Psoas muscle (tissue), 8 donors: Measurements from ENCODE around the gene DHX29. TPM values are rescaled to one million over a fixed set of nuclear protein-coding genes. Genes with fewer than 3 reads are reported as not detected.
"Not testable (repeated sequence)": the region's sequence is repeated elsewhere in the genome, so short reads cannot be mapped to it uniquely, and the experiment has no call there.

Experiments
- ATAC-seq, 4 donors: fragments of 200-7000 bp; cut with Tn5 transposase; one replicate each; pipeline ENCODE4 v1.9.1; 2020; ENCODE audit warnings: moderate library complexity in 3 of 4, mild to moderate bottlenecking in 2 of 4
- DNase-seq, 2 donors: peaks; one replicate each; pipeline ENCODE4 v3.0.0-alpha.2; 2020
- H3K27ac ChIP-seq: fragments of 200-600 bp; one replicate; pipeline ENCODE4 v1.8.0; 2022
- H3K27me3 ChIP-seq, 3 donors: fragments of 200-600 bp in 1 of 3; one replicate each; pipeline versions ENCODE4 v1.6.1 to v1.8.0; 2013 to 2022; ENCODE audit warnings: low read length in 2 of 3, mild to moderate bottlenecking in 2 of 3, moderate library complexity in 1 of 3; ENCODE audit not compliant: insufficient read depth in 3 of 3
- H3K36me3 ChIP-seq, 2 donors: fragments of 200-600 bp in 1 of 2; one replicate each; pipeline versions ENCODE4 v1.6.1 to v1.8.0; 2013 to 2022; ENCODE audit warnings: low read depth in 1 of 2, mild to moderate bottlenecking in 1 of 2, moderate library complexity in 1 of 2; ENCODE audit not compliant: insufficient read depth in 1 of 2
- H3K4me1 ChIP-seq: fragments of 200-600 bp; one replicate; pipeline ENCODE4 v1.8.0; 2022
- H3K4me3 ChIP-seq: fragments of 200-600 bp; one replicate; pipeline ENCODE4 v1.8.0; 2022; ENCODE audit warnings: mild to moderate bottlenecking
- H3K9me3 ChIP-seq: fragments of 200-600 bp; one replicate; pipeline ENCODE4 v1.8.0; 2022
- CTCF ChIP-seq: fragments of 200-600 bp; IDR thresholded peaks from one replicate; pipeline ENCODE4 v1.8.0; 2022; ENCODE audit warnings: antibody characterized with exemption
- WGBS, 3 donors: extraction: QIAGEN DNeasy Blood & Tissue Kit; methylation state at CpG; one replicate each; pipeline versions ENCODE4 v1.1.6 to v1.1.7; 2013; 5-methylcytosine and 5-hydroxymethylcytosine counted together
- intact Hi-C, 2 donors: fragments of 100-400 bp; cut with DNase I; formaldehyde crosslinking; loops; one replicate each; pipeline versions ENCODE4 v1.11.0 to v1.14.2; 2022
- polyA plus RNA-seq, 3 donors: library from polyadenylated mRNA; stranded (reverse); fragments of 200-250 nt; gene quantifications; one replicate each; pipeline ENCODE4 v1.2.3, GENCODE V29; 2013
- total RNA-seq, 4 donors: library from RNA; stranded (reverse); fragmentation: NEBNext Ultra II Directional in 2 of 4; extraction: Animal tissue kit (Norgen Biotek cat#: 25700) in 2 of 4; gene quantifications; one replicate each; pipeline versions ENCODE4 v1.2.1 to v1.2.4, GENCODE V29; 2021 to 2023
- donor health status: healthy with polysubstance abuse.
- donor health status: DM: no; HTN: no; CAD: no; lungs with moderate emphysema.
- donor health status: Bipolar disorder and iron deficiency.
- donor health status: healthy.
- donor health status: DM: yes; HTN: yes; CAD: no.
- donor health status: DM: no; HTN: no; CAD: no.
- donor health status: DM: no; HTN: no; CAD: no.
- donor health status: DM: yes; HTN: yes; CAD: no.

DHX29 gene
- total and polyA plus RNA-seq, 7 donors: 16.1 to 47.7 (median 28.8) TPM

GRCh38 chr5:55320571-55320970 is 13.1 kb upstream of the DHX29 start:
- no peaks in the 10 kb centered on the region for H3K9me3 ChIP-seq
- H3K36me3 ChIP-seq: peaks cover 0 to 7% of the 10 kb centered on the region in 2 donors
- peak in 3 of 4 donors; percentile 33 to 49 (median 37) for ATAC-seq
- no peak for TF ChIP-seq CTCF
- H3K4me1 ChIP-seq: peaks cover 21% of the 10 kb centered on the region
- 67 to 81% (median 67%) methylated on average over 4 of the region's 4 CpGs for WGBS, 3 donors
- H3K27me3 ChIP-seq: no peaks in the 10 kb centered on the region
- no peak overlapping the region for H3K27ac ChIP-seq
- no peak for DNase-seq
- no peak overlapping the region for H3K4me3 ChIP-seq
- intact Hi-C loops: no loop called here

GRCh38 chr5:55319491-55319890 is 12.0 kb upstream of the DHX29 start:
- peaks cover 21% of the 10 kb centered on the region for H3K4me1 ChIP-seq
- 59 to 88% (median 74%) methylated on average over 1 of the region's 1 CpG for WGBS, 3 donors
- intact Hi-C loops: no loop called here
- DNase-seq (no peak), ATAC-seq (no peak)
- no peak overlapping the region for H3K4me3 ChIP-seq
- H3K9me3 ChIP-seq: no peaks in the 10 kb centered on the region
- H3K27me3 ChIP-seq: no peaks in the 10 kb centered on the region
- no peak for TF ChIP-seq CTCF
- peaks cover 0 to 5% of the 10 kb centered on the region in 2 donors for H3K36me3 ChIP-seq
- H3K27ac ChIP-seq: no peak overlapping the region

GRCh38 chr5:55318237-55318636 is 10.7 kb upstream of the DHX29 start:
- intact Hi-C loops: not testable (repeated sequence)

GRCh38 chr5:55316837-55317236 is 9.3 kb upstream of the DHX29 start:
- intact Hi-C loops: no loop called here
- no peaks in the 10 kb centered on the region for H3K9me3 ChIP-seq
- no peak for DNase-seq
- no peaks in the 10 kb centered on the region for H3K36me3 ChIP-seq
- ATAC-seq: no peak
- no peaks in the 10 kb centered on the region for H3K27me3 ChIP-seq
- no peak overlapping the region for H3K4me3 ChIP-seq
- H3K27ac ChIP-seq: no peak overlapping the region
- TF ChIP-seq CTCF: no peak
- H3K4me1 ChIP-seq: peaks cover 27% of the 10 kb centered on the region

More at GRCh38 chr5:55318237-55318636, 10.7 kb upstream of the DHX29 start:
- WGBS, 3 donors: 98 to 99% (median 98%) methylated on average over 4 of the region's 4 CpGs
- not testable (repeated sequence) for DNase-seq, H3K9me3 ChIP-seq, H3K27me3 ChIP-seq, H3K4me3 ChIP-seq, H3K36me3 ChIP-seq, H3K27ac ChIP-seq, ATAC-seq
- peaks cover 30% of the 10 kb centered on the region for H3K4me1 ChIP-seq

- H3K36me3 ChIP-seq: no peaks in the 10 kb centered on the region
- no peak for TF ChIP-seq CTCF
- no peak for DNase-seq
- peaks cover 29% of the 10 kb centered on the region for H3K4me1 ChIP-seq
- H3K4me3 ChIP-seq: no peak overlapping the region
- H3K9me3 ChIP-seq: no peaks in the 10 kb centered on the region
- H3K27ac ChIP-seq: no peak overlapping the region
- WGBS, 3 donors: 99 to 100% (median 99%) methylated on average over 2 of the region's 2 CpGs
- no peak for ATAC-seq
- intact Hi-C loops: no loop called here
- no peaks in the 10 kb centered on the region for H3K27me3 ChIP-seq
Observed at GRCh38 chr5:55316289-55316688, 8.8 kb upstream of the DHX29 start.
